GM23248 (cell line): ENCODE data around the gene TLE3. TPM values are rescaled to one million over a fixed set of nuclear protein-coding genes. Genes with fewer than 3 reads are reported as not detected.

Experiments
- DNase-seq: peaks from one replicate; pipeline ENCODE4 v3.0.0-alpha.2; 2015
- H2AFZ ChIP-seq: fragments of 200-600 bp; sonication (generic); 2 replicates; pipeline ENCODE4 v1.6.1; 2016; ENCODE audit warnings: antibody characterized with exemption
- H3F3A ChIP-seq: fragments of 200-600 bp; sonication (generic); 2 replicates; pipeline ENCODE4 v1.6.1; 2016; ENCODE audit warnings: mild to moderate bottlenecking, antibody characterized with exemption, mixed run types; ENCODE audit not compliant: insufficient read depth
- H3K27ac ChIP-seq: fragments of 200-600 bp; sonication (generic); 2 replicates; pipeline ENCODE4 v1.5.1; 2016; ENCODE audit warnings: mild to moderate bottlenecking
- H3K27me3 ChIP-seq: fragments of 200-600 bp; sonication (generic); replicated peaks from 2 replicates; pipeline ENCODE4 v1.6.1; 2016; ENCODE audit warnings: mild to moderate bottlenecking; ENCODE audit not compliant: insufficient read depth
- H3K36me3 ChIP-seq: fragments of 200-600 bp; sonication (generic); 2 replicates; pipeline ENCODE4 v1.6.1; 2016; ENCODE audit warnings: low read depth, mild to moderate bottlenecking
- H3K4me1 ChIP-seq: fragments of 200-600 bp; sonication (generic); 2 replicates; pipeline ENCODE4 v1.6.1; 2016; ENCODE audit warnings: mild to moderate bottlenecking; ENCODE audit not compliant: insufficient read depth
- H3K4me2 ChIP-seq: fragments of 200-600 bp; sonication (generic); one replicate; pipeline ENCODE4 v1.6.1; 2016; ENCODE audit warnings: mild to moderate bottlenecking; ENCODE audit not compliant: unreplicated experiment
- H3K4me3 ChIP-seq: fragments of 200-600 bp; sonication (generic); 2 replicates; pipeline ENCODE4 v1.5.1; 2016; ENCODE audit warnings: mild to moderate bottlenecking
- H3K79me2 ChIP-seq: fragments of 200-600 bp; sonication (generic); 2 replicates; pipeline ENCODE4 v1.6.1; 2016; ENCODE audit warnings: mild to moderate bottlenecking; ENCODE audit not compliant: insufficient read depth
- H3K9ac ChIP-seq: fragments of 200-600 bp; sonication (generic); 2 replicates; pipeline ENCODE4 v1.6.1; 2016; ENCODE audit warnings: mild to moderate bottlenecking
- H3K9me2 ChIP-seq: fragments of 200-600 bp; sonication (generic); 2 replicates; pipeline ENCODE4 v1.6.1; 2016; ENCODE audit warnings: mixed run types, mild to moderate bottlenecking, moderate library complexity; ENCODE audit not compliant: insufficient read depth
- H3K9me3 ChIP-seq: fragments of 200-600 bp; sonication (generic); one replicate; pipeline ENCODE4 v1.6.1; 2017; ENCODE audit warnings: low read depth
- H4K20me1 ChIP-seq: fragments of 200-600 bp; sonication (generic); 2 replicates; pipeline ENCODE4 v1.6.0; 2016; ENCODE audit not compliant: insufficient read depth
- EZH2 ChIP-seq: fragments of 200-600 bp; sonication (generic); IDR thresholded peaks from 2 replicates; pipeline ENCODE4 v1.6.1; 2018; ENCODE audit warnings: antibody characterized with exemption, mild to moderate bottlenecking; ENCODE audit not compliant: insufficient read depth, poor library complexity, severe bottlenecking
- EZH2phosphoT487 ChIP-seq: fragments of 200-600 bp; sonication (generic); IDR thresholded peaks from 2 replicates; pipeline ENCODE4 v1.6.1; 2018; ENCODE audit warnings: antibody characterized with exemption, moderate library complexity, mild to moderate bottlenecking, low read depth; ENCODE audit not compliant: insufficient read depth
- WGBS, 2 experiments: methylation state at CpG; one replicate each; pipeline ENCODE4 v1.1.6; 2015 to 2017; ENCODE audit warnings: low lambda C conversion rate in 2 of 2, low coverage in 1 of 2; ENCODE audit errors: missing lambda C conversion rate in 2 of 2; 5-methylcytosine and 5-hydroxymethylcytosine counted together
- in situ Hi-C: fragments of 300-500 bp; cut with MboI; formaldehyde crosslinking; loops from 2 replicates; pipeline ENCODE4 v1.15.0; 2020
- polyA plus RNA-seq: library from polyadenylated mRNA; unstranded; fragments of >200 nt; fragmentation: Nextera tagmentation; extraction: Ambion mirVana; gene quantifications from 2 replicates; pipeline ENCODE4 v1.2.1, GENCODE V29; 2016
- total RNA-seq: library from RNA; depleted of rRNA; stranded (reverse); fragments of >200 nt; shearing (Covaris generic); gene quantifications from 2 replicates; pipeline ENCODE4 v1.2.3, GENCODE V29; 2014

Gene TLE3
- total and polyA plus RNA-seq, 2 experiments from 2014 or later: 11.7 to 37.6 TPM

- H4K20me1 ChIP-seq: no peaks in the 10 kb centered on the region
- DNase-seq: peak; percentile 60
Observed at GRCh38 chr15:70045045-70045444, 52.7 kb downstream of the TLE3 start.

GRCh38 chr15:70044168-70044567, 53.5 kb downstream of the TLE3 start:
- H3K4me3 ChIP-seq: no peak overlapping the region
- H3K9me3 ChIP-seq: no peaks in the 10 kb centered on the region
- no peak overlapping the region for H2AFZ ChIP-seq
- TF ChIP-seq EZH2 (no peak), EZH2phosphoT487 (no peak)
- H4K20me1 ChIP-seq: no peaks in the 10 kb centered on the region
- DNase-seq: no peak
- no peak overlapping the region for H3K27ac ChIP-seq
- no peaks in the 10 kb centered on the region for H3K9me2 ChIP-seq
- 0 out of 2 replicates have a peak, but pooled peaks cover 15% of the 10 kb centered on the region for H3F3A ChIP-seq
- H3K79me2 ChIP-seq: no peaks in the 10 kb centered on the region
- H3K4me1 ChIP-seq: peaks cover 13% of the 10 kb centered on the region
- in situ Hi-C loops: no loop called here
- no peak overlapping the region for H3K4me2 ChIP-seq
- H3K9ac ChIP-seq: no peak overlapping the region
- H3K27me3 ChIP-seq: no peaks in the 10 kb centered on the region
- peaks cover 7% of the 10 kb centered on the region; the same call in 1 of the 2 replicates for H3K36me3 ChIP-seq
- WGBS, 2 experiments: 95 to 100% methylated on average over 3 of the region's 3 CpGs

More at GRCh38 chr15:70045045-70045444, 52.7 kb downstream of the TLE3 start:
- Histone ChIP-seq H3K27ac (no peak overlapping the region), H2AFZ (no peak overlapping the region), H3K9me2 (no peaks in the 10 kb centered on the region), H3K9me3 (no peaks in the 10 kb centered on the region), H3K4me2 (no peak overlapping the region), H3K79me2 (no peaks in the 10 kb centered on the region), H3K9ac (no peak overlapping the region), H3K4me1 (peaks cover 13% of the 10 kb centered on the region), H3K27me3 (no peaks in the 10 kb centered on the region), H3K36me3 (peaks cover 14% of the 10 kb centered on the region; the same call in 1 of the 2 replicates), H3K4me3 (no peak overlapping the region), H3F3A (0 out of 2 replicates have a peak, but pooled peaks cover 15% of the 10 kb centered on the region)
- in situ Hi-C loops: no loop called here
- TF ChIP-seq EZH2phosphoT487 (no peak), EZH2 (no peak)

GRCh38 chr15:70043590-70043989, 54.1 kb downstream of the TLE3 start:
- TF ChIP-seq EZH2phosphoT487: no peak
- no peak for TF ChIP-seq EZH2
- in situ Hi-C loops: no loop called here
- Histone ChIP-seq H3K27ac (no peak overlapping the region), H3K9me3 (no peaks in the 10 kb centered on the region), H3K27me3 (no peaks in the 10 kb centered on the region), H3K9me2 (no peaks in the 10 kb centered on the region), H3F3A (0 out of 2 replicates have a peak, but pooled peaks cover 15% of the 10 kb centered on the region), H4K20me1 (no peaks in the 10 kb centered on the region), H2AFZ (no peak overlapping the region), H3K4me2 (no peak overlapping the region), H3K79me2 (no peaks in the 10 kb centered on the region), H3K9ac (no peak overlapping the region), H3K4me3 (no peak overlapping the region), H3K36me3 (peaks cover 7% of the 10 kb centered on the region; the same call in 1 of the 2 replicates), H3K4me1 (peaks cover 18% of the 10 kb centered on the region)
- no peak for DNase-seq
- 67 to 80% methylated on average over 1 of the region's 1 CpG for WGBS, 2 experiments

GRCh38 chr15:70042553-70043214, 55.0 kb downstream of the TLE3 start:
- no peak overlapping the region for H2AFZ ChIP-seq
- peaks cover 6% of the 10 kb centered on the region; the same call in 1 of the 2 replicates for H3K36me3 ChIP-seq
- no peak overlapping the region for H3K4me3 ChIP-seq
- in situ Hi-C loops: no loop called here
- H3F3A ChIP-seq: 0 out of 2 replicates have a peak, but pooled peaks cover 15% of the 10 kb centered on the region
- H3K9me2 ChIP-seq: no peaks in the 10 kb centered on the region
- H3K27me3 ChIP-seq: no peaks in the 10 kb centered on the region
- no peaks in the 10 kb centered on the region for H3K79me2 ChIP-seq
- H3K27ac ChIP-seq: no peak overlapping the region
- TF ChIP-seq EZH2 (no peak), EZH2phosphoT487 (no peak)
- H3K4me1 ChIP-seq: peaks cover 13% of the 10 kb centered on the region; the same call in 1 of the 2 replicates
- H4K20me1 ChIP-seq: no peaks in the 10 kb centered on the region
- WGBS, 2 experiments: 91 to 95% methylated on average over 5 of the region's 5 CpGs
- no peak for DNase-seq
- H3K4me2 ChIP-seq: no peak overlapping the region
- no peak overlapping the region for H3K9ac ChIP-seq
- H3K9me3 ChIP-seq: no peaks in the 10 kb centered on the region

GRCh38 chr15:70039917-70040316, 57.8 kb downstream of the TLE3 start:
- H3K9me3 ChIP-seq: no peaks in the 10 kb centered on the region
- peak; percentile 51 for DNase-seq
- no peak overlapping the region for H3K4me3 ChIP-seq
- H3K9me2 ChIP-seq: no peaks in the 10 kb centered on the region
- H4K20me1 ChIP-seq: no peaks in the 10 kb centered on the region
- in situ Hi-C loops: no loop called here
- no peak overlapping the region for H3K9ac ChIP-seq
- H3K27me3 ChIP-seq: no peaks in the 10 kb centered on the region
- 88 to 91% methylated on average over 3 of the region's 3 CpGs for WGBS, 2 experiments
- H3K79me2 ChIP-seq: no peaks in the 10 kb centered on the region
- no peaks in the 10 kb centered on the region for H3F3A ChIP-seq
- 0 out of 2 replicates have a peak, but pooled peaks cover 8% of the 10 kb centered on the region for H3K4me1 ChIP-seq
- no peak overlapping the region for H3K4me2 ChIP-seq
- no peak overlapping the region for H2AFZ ChIP-seq
- no peak for TF ChIP-seq EZH2
- no peak for TF ChIP-seq EZH2phosphoT487
- H3K27ac ChIP-seq: no peak overlapping the region
- no peaks in the 10 kb centered on the region for H3K36me3 ChIP-seq
